Measurements from ENCODE around the gene KIAA1958.

GRCh38 chr9:112507001-112507680 lies 20.5 kb downstream of the KIAA1958 start:
- TF ChIP-seq, protein P1, sequence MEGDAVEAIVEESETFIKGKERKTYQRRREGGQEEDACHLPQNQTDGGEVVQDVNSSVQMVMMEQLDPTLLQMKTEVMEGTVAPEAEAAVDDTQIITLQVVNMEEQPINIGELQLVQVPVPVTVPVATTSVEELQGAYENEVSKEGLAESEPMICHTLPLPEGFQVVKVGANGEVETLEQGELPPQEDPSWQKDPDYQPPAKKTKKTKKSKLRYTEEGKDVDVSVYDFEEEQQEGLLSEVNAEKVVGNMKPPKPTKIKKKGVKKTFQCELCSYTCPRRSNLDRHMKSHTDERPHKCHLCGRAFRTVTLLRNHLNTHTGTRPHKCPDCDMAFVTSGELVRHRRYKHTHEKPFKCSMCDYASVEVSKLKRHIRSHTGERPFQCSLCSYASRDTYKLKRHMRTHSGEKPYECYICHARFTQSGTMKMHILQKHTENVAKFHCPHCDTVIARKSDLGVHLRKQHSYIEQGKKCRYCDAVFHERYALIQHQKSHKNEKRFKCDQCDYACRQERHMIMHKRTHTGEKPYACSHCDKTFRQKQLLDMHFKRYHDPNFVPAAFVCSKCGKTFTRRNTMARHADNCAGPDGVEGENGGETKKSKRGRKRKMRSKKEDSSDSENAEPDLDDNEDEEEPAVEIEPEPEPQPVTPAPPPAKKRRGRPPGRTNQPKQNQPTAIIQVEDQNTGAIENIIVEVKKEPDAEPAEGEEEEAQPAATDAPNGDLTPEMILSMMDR (IDR thresholded peaks at IDR 0.05) = no peak
- no peak for TF ChIP-seq POLR2A (IDR thresholded peaks at IDR 0.05)

All from esophagus squamous epithelium (tissue), 4 donors.